ENCODE measurements around the gene SIX1.

- TF ChIP-seq POLR2A (IDR thresholded peaks at IDR 0.05) = no peak
- no peak for TF ChIP-seq POLR2AphosphoS5 (IDR thresholded peaks at IDR 0.05)
- TF ChIP-seq, protein P1, sequence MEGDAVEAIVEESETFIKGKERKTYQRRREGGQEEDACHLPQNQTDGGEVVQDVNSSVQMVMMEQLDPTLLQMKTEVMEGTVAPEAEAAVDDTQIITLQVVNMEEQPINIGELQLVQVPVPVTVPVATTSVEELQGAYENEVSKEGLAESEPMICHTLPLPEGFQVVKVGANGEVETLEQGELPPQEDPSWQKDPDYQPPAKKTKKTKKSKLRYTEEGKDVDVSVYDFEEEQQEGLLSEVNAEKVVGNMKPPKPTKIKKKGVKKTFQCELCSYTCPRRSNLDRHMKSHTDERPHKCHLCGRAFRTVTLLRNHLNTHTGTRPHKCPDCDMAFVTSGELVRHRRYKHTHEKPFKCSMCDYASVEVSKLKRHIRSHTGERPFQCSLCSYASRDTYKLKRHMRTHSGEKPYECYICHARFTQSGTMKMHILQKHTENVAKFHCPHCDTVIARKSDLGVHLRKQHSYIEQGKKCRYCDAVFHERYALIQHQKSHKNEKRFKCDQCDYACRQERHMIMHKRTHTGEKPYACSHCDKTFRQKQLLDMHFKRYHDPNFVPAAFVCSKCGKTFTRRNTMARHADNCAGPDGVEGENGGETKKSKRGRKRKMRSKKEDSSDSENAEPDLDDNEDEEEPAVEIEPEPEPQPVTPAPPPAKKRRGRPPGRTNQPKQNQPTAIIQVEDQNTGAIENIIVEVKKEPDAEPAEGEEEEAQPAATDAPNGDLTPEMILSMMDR (IDR thresholded peaks at IDR 0.05) = no peak
Observed at GRCh38 chr14:60661721-60662120, 12.4 kb upstream of the SIX1 start.

Measured in breast epithelium (tissue), 3 donors.